ENCODE results near the gene P2RX5.
"Not testable (repeated sequence)": the region's sequence is repeated elsewhere in the genome, so short reads cannot be mapped to it uniquely, and the experiment has no call there.

The P2RX5 gene, protein sequence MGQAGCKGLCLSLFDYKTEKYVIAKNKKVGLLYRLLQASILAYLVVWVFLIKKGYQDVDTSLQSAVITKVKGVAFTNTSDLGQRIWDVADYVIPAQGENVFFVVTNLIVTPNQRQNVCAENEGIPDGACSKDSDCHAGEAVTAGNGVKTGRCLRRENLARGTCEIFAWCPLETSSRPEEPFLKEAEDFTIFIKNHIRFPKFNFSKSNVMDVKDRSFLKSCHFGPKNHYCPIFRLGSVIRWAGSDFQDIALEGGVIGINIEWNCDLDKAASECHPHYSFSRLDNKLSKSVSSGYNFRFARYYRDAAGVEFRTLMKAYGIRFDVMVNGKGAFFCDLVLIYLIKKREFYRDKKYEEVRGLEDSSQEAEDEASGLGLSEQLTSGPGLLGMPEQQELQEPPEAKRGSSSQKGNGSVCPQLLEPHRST

DNA sequence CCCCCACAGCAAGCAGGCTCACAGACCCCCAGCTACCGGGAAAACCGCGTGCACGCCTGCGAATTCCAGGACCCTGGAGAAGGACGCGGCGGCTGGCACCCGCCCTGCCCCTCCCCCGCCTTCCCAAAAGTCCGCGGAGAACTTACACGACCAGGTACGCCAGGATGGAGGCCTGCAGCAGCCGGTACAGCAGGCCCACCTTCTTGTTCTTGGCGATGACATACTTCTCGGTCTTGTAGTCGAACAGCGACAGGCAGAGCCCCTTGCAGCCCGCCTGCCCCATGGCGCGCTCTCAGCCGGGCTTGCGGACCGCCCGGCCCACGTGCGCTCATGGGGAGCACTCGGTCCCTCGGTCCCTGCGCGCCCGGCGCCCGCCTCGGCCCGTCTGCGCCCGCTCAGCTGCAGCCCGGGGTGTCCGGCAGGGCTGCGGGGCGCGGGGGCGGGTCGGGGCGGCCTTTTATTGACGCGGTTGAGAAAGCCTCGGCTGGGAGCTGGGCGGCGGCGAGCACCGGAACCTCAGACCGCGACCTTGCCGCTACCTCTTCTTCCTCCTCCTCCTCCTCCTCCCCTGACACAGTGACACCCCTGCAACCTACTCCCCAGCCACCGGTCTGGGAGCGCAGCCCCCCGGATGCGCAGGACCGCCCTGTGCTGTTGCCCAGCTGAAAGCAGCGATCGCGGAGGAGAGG lies at the start of gene P2RX5:
P2RX5 (minus strand) TSS at position 433 of the 689 bp plus-strand sequence; CDS start at position 283, 150 bp downstream.
- peak in 1 of 2 donors; percentile 20 for DNase-seq

DNA sequence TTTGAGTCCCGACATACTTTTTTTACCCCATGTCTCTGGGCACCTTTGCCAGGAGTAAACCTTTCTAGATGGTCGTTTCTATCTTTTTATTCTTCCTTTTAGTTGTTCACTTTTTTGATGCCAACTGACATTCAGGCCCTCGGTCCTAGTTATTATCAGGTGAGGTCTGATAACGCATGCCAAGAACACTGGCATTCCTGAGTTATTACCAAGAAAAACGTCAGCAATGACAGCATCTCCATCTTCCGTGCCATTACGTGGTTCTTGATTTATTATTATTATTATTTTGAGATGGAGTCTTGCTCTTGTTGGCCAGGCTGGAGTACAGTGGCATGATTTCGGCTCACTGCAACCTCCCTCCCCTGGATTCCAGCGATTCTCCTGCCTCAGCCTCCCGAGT lies 49.1 kb upstream of the P2RX5 start:
- no peak for DNase-seq

DNA sequence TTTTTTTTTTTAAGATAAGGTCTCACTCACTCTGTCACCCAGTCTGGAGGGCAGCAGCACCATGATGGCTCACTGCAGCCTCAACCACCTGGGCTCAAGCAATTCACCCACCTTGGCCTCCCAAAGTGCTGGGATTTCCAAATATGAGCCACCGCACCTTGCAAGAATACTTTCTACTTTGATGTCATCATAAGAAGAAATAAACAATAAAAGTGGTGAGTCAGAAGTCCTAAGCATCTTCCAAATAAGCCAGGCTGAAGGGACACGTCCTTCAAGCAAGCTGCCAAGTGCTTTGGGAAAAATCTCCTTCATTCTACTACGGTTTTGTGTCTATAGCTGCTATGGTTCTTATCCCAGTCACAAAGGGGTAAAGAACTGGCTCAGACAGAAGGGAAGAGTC lies 48.1 kb upstream of the P2RX5 start:
- no peak for DNase-seq

DNA sequence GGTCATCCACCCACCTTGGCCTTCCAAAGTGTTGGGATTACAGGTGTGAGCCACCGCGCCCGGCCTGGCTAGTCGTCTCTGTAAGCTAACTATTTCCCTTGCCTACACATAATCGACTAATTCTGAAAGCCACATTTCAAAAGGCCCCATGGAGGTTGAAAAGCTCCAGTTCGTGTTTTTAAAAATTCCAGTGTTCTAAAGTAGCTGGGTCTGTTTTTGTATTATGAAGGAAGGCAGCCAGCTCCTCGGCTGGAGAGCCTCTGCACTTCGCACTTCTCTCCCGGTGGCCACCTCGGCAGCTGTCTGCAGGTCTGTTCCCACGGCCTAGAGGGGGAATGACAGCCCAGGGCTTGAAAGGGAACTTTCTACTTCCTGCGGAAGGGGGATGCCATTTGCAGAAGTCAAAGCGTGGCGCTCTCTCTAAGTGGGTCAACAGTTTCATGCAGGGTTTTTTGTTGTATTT lies 44.7 kb upstream of the P2RX5 start:
- peak in 1 of 2 donors; percentile 84 for DNase-seq

DNA sequence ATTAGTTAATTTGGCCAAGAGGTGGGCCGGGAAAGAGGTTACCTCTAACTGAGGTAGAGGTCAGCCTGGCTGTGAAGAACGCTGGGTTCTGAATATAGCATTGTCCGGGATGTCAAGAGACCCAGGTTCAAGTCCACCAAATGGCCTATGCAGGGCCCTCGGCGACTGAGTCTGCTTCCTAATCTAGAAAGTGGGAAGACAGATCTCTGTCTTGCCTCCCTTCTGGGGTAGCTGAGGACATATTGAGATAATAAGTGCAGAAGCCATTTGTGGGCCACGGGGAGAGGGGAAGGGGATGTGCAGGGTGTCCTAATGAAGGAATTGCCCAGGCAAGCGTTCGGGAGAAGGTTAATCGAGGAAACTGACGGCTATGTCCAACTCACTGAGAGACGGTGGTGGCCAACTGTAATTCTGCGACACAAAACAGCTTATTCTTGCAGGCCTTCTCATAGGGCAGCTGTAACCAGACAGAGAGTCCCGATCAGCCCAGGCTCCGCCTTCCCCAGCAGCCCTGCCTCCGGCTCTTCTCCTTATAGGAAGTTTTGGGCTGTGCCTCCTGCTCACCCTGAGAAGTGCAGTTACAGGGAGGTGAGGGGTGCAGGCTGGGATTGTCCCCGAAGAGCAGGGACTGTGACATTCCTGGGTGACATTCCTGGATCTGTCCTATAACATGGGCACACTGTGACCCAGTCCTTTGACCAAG lies 43.6 kb upstream of the P2RX5 start:
- no peak for DNase-seq

GRCh38 chr17:3738562-3739295 lies 42.8 kb upstream of the P2RX5 start:
- DNase-seq = no peak

DNA sequence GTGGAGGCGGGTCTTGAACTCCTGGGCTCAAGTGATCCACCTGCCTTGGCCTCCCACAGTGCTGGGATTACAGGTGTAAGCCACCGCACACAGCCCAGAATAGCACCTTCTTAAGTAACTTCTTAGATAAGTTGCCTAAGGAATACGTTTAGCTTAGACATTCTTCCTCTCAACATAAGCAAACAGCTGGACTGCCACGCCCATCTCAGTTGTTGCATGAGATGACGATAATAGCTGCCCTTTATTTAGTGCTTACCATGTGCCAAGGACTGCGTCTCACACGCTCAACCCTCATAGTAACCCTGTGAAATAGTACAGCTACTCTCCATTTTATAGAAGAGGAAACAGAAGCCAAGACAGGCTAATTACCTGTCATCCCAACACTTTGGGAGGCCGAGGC lies 39.6 kb upstream of the P2RX5 start:
- DNase-seq = no peak

- DNase-seq = not testable (repeated sequence)
Observed at GRCh38 chr17:3734911-3735276, 38.9 kb upstream of the P2RX5 start.

DNA sequence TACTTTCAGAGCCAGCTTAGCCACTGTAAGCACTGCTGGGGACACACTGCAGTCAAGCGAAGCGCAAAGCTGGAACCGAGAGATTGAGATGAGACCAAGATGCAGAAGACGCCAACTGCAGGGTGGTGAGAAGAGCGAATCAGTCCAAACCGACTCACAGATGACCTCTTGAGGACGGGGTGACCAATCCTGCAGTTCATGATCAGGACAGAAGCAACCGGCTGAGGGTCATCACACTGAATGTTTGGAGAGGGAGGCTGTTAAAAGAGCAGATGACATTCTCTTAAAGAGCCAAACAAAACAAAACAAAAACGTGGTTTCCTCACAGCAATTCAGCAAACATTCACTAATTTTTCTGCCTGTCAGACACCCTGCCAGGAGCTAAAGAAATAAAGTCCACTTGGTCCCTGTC lies 36.3 kb upstream of the P2RX5 start:
- DNase-seq = no peak

GRCh38 chr17:3730881-3731429 lies 35.0 kb upstream of the P2RX5 start:
- DNase-seq = no peak

DNA sequence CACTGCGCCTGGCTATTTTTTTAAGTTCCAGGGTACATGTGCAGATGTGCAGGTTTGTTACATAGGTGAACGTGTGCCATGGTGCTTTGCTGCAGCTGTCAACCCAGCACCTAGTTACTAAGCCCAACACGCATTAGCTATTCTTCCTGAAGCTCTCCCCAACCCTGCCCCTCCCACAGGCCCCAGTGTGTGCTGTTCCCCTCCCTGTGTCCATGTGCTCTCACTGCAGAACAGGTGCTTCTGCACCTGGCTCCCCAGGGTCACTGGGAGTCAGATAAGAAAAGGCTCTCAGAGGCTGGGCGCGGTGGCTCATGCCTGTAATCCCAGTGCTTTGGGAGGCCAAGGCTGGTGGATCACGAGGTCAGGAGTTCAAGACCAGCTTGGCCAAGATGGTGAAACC lies 33.9 kb upstream of the P2RX5 start:
- DNase-seq = no peak

DNA sequence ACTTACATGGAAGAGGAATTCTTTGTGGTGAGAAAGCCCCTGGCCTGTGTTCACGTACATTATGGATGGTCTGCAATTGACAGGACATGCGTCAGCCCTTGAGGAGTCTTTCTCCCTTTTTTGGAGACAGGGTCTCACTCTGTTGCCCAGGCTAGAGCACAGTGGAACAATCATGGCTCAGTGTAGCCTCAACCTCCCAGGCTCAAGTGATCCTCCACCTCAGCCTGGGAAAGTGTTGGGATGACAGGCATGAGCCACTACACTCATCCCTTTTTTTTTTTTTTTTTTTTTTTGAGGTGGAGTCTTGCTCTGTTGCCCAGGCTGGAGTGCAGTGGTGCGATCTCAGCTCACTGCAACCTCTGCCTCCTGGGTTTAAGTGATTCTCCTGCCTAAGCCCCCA lies 32.1 kb upstream of the P2RX5 start:
- not testable (repeated sequence) for DNase-seq

DNA sequence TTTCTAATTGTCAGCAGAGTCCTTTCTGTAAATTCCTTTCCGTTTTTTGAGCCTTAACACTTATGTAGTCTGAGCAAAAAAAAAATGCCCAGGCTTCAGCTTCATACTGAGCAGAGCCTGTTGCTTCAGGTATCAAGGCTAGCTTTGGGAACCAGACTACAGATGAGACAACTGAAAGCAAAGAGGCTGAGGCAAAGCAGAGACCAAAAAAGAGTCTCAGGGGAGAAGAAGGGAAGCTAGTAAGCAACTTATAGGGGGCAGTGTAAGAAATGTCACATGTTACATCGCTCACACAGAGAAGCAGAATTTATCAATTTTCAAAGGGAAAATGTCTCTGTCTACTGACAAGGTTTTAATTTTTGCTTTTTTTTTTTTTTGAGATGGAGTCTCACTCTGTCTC lies 31.1 kb upstream of the P2RX5 start:
- no peak for DNase-seq

DNA sequence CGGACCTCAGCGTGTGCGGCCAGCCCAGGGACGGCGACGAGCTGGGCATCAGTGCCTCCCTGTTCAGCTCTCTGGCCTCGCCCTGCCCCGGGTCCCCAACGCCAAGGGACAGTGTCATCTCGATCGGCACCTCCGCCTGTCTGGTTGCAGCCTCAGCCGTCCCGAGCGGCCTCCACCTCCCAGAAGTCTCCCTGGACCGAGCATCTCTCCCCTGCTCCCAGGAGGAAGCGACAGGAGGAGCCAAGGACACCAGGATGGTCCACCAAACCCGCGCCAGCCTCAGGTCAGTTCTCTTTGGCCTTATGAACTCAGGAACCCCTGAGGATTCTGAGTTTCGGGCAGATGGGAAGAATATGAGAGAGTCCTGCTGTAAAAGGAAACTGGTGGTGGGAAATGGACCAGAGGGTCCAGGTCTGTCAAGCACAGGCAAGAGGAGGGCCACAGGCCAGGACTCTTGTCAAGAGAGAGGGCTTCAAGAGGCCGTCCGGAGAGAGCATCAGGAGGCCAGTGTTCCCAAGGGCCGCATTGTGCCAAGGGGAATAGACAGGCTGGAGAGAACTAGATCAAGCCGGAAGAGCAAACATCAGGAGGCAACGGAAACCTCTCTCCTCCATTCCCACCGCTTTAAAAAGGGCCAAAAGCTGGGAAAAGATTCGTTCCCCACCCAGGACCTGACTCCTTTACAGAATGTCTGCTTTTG lies 28.6 kb upstream of the P2RX5 start:
- no peak for DNase-seq

DNA sequence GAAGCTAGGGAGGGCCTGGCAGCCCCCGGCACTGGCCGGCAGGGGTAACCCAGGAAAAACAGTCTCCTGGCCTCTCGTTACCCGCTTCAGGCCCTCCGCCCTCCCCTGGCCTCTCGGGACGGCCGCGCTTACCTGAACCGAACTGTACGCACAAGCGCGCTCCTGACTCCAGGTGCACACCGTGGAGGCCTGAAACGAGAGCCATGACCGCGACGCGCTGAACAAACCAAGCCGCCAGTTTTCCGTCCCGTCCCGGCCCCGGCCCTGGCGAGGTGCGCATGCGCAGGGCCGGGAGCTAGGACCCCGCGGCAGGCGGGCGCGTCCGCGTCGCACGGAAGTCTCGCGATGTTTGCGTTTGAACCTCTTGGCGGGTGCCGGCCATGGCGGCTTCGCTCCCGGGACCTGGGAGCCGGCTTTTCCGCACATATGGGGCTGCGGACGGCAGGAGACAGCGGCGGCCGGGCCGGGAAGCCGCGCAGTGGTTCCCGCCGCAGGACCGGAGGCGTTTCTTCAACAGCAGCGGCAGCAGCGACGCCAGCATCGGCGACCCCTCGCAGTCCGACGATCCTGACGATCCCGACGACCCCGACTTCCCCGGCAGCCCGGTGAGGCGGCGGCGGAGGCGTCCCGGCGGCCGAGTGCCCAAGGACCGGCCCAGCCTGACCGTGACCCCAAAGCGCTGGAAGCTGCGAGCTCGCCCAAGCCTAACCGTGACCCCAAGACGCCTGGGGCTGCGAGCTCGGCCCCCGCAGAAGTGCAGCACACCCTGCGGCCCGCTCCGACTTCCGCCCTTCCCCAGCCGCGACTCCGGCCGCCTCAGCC lies 27.8 kb upstream of the P2RX5 start, which contains the start of gene HASPIN:
HASPIN (plus strand) TSS at position 348 of the 822 bp plus-strand sequence; CDS start at position 381, 33 bp downstream.
- peak; percentile 79 to 82 for DNase-seq

DNA sequence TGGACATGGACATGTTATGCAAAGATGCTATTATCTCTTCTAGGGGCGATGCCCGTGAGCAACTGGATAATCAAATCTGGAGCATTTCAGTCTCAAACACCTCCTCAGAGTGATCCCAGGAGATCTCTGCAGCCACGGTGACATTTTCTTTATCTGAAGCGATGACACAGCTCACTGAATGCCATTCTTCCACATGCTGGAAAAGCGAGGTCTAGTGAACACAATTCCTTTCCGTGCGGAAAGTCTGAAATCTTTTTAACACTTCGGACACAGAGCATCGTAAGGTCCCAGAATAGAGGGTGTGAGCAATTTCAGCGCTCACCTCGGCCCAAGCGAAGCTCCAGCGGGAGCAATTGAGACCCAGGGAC lies 27.2 kb upstream of the P2RX5 start:
- DNase-seq = no peak

DNA sequence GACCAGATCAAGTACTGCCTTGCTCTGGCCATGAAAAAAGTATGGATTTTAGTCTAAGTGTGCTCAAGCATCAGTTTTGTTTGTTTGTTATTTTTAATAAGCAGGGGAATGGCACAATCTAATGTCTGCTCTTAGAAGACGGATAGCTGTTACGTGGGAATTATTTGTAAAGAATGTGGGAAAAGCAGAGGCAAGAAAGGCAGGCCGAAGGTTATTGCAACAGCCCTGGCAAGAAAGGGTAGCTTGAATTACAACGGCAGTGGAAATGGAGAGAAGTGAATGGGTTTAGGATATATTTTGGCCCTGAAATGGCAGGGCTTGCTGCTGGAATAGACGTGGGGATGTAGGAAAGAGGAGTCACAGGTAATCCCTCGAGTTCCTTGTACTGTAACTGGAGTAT lies 26.8 kb upstream of the P2RX5 start:
- no peak for DNase-seq

GRCh38 chr17:3719265-3719664 lies 23.3 kb upstream of the P2RX5 start:
- no peak for DNase-seq

GRCh38 chr17:3718201-3718600 lies 22.2 kb upstream of the P2RX5 start:
- DNase-seq = no peak

DNA sequence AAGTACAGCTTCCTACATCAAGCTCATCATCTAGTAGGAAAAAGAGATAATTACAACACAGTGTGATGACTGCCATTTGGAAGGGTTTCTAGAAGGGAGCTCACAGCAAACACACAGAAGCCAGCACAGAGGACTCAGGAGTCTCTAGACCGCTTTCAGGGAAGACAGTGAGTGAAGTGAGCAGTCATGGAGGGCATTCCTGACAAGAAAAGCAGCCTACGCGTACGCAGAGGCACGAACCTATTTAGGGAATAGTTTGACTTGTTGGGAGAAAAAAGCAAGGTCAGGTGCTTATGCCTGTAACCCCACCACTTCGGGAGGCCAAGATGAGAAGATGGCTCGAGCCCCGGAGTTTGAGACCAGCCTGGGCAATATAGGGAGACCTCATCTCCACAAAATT lies 19.3 kb upstream of the P2RX5 start:
- no peak for DNase-seq

Data from bone marrow (tissue), 2 donors.